ENCODE measurements around the gene SCYL3.

DNA sequence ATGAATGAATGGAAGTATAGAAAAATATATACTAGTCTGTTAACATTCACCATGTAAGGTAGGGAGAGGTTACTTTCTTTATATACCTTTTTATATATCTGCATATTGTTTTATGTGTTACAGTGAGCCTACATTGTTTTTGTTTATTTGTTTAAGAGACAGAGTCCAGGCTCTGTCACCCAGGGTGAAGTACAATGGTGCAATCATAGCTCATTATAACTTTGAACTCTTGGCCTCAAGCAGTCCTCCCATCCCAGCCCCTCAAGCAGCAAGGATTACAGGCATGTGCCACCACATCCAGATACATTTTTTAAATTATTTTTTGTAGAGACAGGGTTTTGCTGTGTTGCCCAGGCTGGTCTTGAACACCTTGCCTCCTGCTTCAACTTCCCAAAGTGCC is 7.4 kb upstream of the SCYL3 start:
- TF ChIP-seq EZH2phosphoT487 (IDR thresholded peaks at IDR 0.05; ENCODE audit: borderline replicate concordance, low read depth) (no peak), GABPA (IDR thresholded peaks at IDR 0.05; ENCODE audit: low read depth) (no peak), POLR2AphosphoS5 (IDR thresholded peaks at IDR 0.05; ENCODE audit: low read depth, low read length) (no peak), EP300 (IDR thresholded peaks at IDR 0.05; ENCODE audit: borderline replicate concordance in 1 of 2, low read depth in 1 of 2, low read length in 1 of 2) (no peak), MXI1 (IDR thresholded peaks at IDR 0.05; ENCODE audit: low read depth, low read length) (no peak), MEF2A (IDR thresholded peaks at IDR 0.05; ENCODE audit: borderline replicate concordance, low read depth) (no peak)
- TF ChIP-seq, protein P1, sequence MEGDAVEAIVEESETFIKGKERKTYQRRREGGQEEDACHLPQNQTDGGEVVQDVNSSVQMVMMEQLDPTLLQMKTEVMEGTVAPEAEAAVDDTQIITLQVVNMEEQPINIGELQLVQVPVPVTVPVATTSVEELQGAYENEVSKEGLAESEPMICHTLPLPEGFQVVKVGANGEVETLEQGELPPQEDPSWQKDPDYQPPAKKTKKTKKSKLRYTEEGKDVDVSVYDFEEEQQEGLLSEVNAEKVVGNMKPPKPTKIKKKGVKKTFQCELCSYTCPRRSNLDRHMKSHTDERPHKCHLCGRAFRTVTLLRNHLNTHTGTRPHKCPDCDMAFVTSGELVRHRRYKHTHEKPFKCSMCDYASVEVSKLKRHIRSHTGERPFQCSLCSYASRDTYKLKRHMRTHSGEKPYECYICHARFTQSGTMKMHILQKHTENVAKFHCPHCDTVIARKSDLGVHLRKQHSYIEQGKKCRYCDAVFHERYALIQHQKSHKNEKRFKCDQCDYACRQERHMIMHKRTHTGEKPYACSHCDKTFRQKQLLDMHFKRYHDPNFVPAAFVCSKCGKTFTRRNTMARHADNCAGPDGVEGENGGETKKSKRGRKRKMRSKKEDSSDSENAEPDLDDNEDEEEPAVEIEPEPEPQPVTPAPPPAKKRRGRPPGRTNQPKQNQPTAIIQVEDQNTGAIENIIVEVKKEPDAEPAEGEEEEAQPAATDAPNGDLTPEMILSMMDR (IDR thresholded peaks at IDR 0.05): no peak
- TF ChIP-seq, protein P2, sequence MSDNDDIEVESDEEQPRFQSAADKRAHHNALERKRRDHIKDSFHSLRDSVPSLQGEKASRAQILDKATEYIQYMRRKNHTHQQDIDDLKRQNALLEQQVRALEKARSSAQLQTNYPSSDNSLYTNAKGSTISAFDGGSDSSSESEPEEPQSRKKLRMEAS (IDR thresholded peaks at IDR 0.05; ENCODE audit: low read depth): no peak
- TF ChIP-seq, protein P3, sequence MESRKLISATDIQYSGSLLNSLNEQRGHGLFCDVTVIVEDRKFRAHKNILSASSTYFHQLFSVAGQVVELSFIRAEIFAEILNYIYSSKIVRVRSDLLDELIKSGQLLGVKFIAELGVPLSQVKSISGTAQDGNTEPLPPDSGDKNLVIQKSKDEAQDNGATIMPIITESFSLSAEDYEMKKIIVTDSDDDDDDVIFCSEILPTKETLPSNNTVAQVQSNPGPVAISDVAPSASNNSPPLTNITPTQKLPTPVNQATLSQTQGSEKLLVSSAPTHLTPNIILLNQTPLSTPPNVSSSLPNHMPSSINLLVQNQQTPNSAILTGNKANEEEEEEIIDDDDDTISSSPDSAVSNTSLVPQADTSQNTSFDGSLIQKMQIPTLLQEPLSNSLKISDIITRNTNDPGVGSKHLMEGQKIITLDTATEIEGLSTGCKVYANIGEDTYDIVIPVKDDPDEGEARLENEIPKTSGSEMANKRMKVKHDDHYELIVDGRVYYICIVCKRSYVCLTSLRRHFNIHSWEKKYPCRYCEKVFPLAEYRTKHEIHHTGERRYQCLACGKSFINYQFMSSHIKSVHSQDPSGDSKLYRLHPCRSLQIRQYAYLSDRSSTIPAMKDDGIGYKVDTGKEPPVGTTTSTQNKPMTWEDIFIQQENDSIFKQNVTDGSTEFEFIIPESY (IDR thresholded peaks at IDR 0.05; ENCODE audit: borderline replicate concordance, low read depth): no peak

All from SK-N-SH (cell line).